Frontal cortex (tissue), 4 donors: Measurements from ENCODE around the gene CSMD2. TPM values are rescaled to one million over a fixed set of nuclear protein-coding genes. Genes with fewer than 3 reads are reported as not detected.

Experiments
- DNase-seq, 2 donors: peaks; one replicate each; pipeline ENCODE4 v3.0.0; 2012; ENCODE audit warnings: low spot score in 2 of 2
- FAIRE-seq: peaks from 2 replicates; lab custom pipeline; 2012; peaks lifted over from hg19 to GRCh38; lab: Jason Lieb, UNC
- total RNA-seq: library from RNA; depleted of rRNA; stranded (reverse); fragments of >200 nt; gene quantifications from one replicate; pipeline ENCODE4 v1.2.3, GENCODE V29; 2014
- donor health status: control.
- donor health status: control.
- donor health status: control.

CSMD2 gene
- total RNA-seq, 1 donor from 2014 or later, result 23.6 TPM

GRCh38 chr1:33641104-33641830 lies 523.8 kb downstream of the CSMD2 start:
- FAIRE-seq (no peak), DNase-seq (no peak)

GRCh38 chr1:33640114-33640660 lies 524.8 kb downstream of the CSMD2 start:
- FAIRE-seq (no peak), DNase-seq (no peak)

- DNase-seq (no peak), FAIRE-seq (no peak)
These were observed 527.1 kb downstream of the CSMD2 start for GRCh38 chr1:33637846-33638440.

- FAIRE-seq (no peak), DNase-seq (no peak)
These were observed 528.8 kb downstream of the CSMD2 start for GRCh38 chr1:33636209-33636608.

GRCh38 chr1:33635336-33636012 lies 529.6 kb downstream of the CSMD2 start:
- no peak for DNase-seq
- FAIRE-seq, result no peak

- no peak for FAIRE-seq
- DNase-seq, result no peak
These were observed 530.2 kb downstream of the CSMD2 start for GRCh38 chr1:33634806-33635205.

GRCh38 chr1:33634143-33634542 lies 530.9 kb downstream of the CSMD2 start:
- DNase-seq, result no peak
- no peak for FAIRE-seq

GRCh38 chr1:33633019-33633801 lies 531.8 kb downstream of the CSMD2 start:
- FAIRE-seq (peak; percentile 69), DNase-seq (peak; percentile 51 to 80)

GRCh38 chr1:33630686-33631085 lies 534.3 kb downstream of the CSMD2 start:
- DNase-seq, result no peak
- FAIRE-seq, result no peak

- DNase-seq (peak in 1 of 2 donors; percentile 22), FAIRE-seq (no peak)
These were observed 538.2 kb downstream of the CSMD2 start for GRCh38 chr1:33626801-33627200.

- no peak for DNase-seq
- no peak for FAIRE-seq
These were observed 539.8 kb downstream of the CSMD2 start for GRCh38 chr1:33624991-33625870.

- DNase-seq (no peak), FAIRE-seq (no peak)
These were observed 540.6 kb downstream of the CSMD2 start for GRCh38 chr1:33624261-33624990.

- DNase-seq (no peak), FAIRE-seq (no peak)
These were observed 541.2 kb downstream of the CSMD2 start for GRCh38 chr1:33623811-33624210.

GRCh38 chr1:33622757-33623156 lies 542.3 kb downstream of the CSMD2 start:
- no peak for DNase-seq
- FAIRE-seq, result no peak

GRCh38 chr1:33618636-33619035 lies 546.4 kb downstream of the CSMD2 start:
- FAIRE-seq, result no peak
- DNase-seq, result no peak

- DNase-seq, result no peak
- no peak for FAIRE-seq
These were observed 547.6 kb downstream of the CSMD2 start for GRCh38 chr1:33617451-33617850.

- FAIRE-seq (no peak), DNase-seq (no peak)
These were observed 548.2 kb downstream of the CSMD2 start for GRCh38 chr1:33616780-33617179.

GRCh38 chr1:33615546-33615945 lies 549.5 kb downstream of the CSMD2 start:
- no peak for FAIRE-seq

More at GRCh38 chr1:33615546-33615945, 549.5 kb downstream of the CSMD2 start:
- DNase-seq, result no peak
